ENCODE measurements around the gene SPATC1L.
"Not testable (repeated sequence)": the region's sequence is repeated elsewhere in the genome, so short reads cannot be mapped to it uniquely, and the experiment has no call there.

Gene SPATC1L

GRCh38 chr21:46173573-46173972 lies 10.7 kb downstream of the SPATC1L start:
- no peak overlapping the region for H3K27ac ChIP-seq
- no peak for TF ChIP-seq CTCF (conservative IDR thresholded peaks at IDR 0.05)

GRCh38 chr21:46172863-46173528 lies 11.3 kb downstream of the SPATC1L start:
- no peak for TF ChIP-seq CTCF (conservative IDR thresholded peaks at IDR 0.05)
- H3K27ac ChIP-seq: no peak overlapping the region

- TF ChIP-seq CTCF (conservative IDR thresholded peaks at IDR 0.05): no peak
- H3K27ac ChIP-seq: no peak overlapping the region
These were observed 12.0 kb downstream of the SPATC1L start for GRCh38 chr21:46171996-46172862.

GRCh38 chr21:46171585-46171984 lies 12.7 kb downstream of the SPATC1L start:
- TF ChIP-seq CTCF (conservative IDR thresholded peaks at IDR 0.05): no peak
- H3K27ac ChIP-seq: no peak overlapping the region

GRCh38 chr21:46170436-46171193 lies 13.6 kb downstream of the SPATC1L start:
- not testable (repeated sequence) for H3K27ac ChIP-seq

- H3K27ac ChIP-seq: no peak overlapping the region
- TF ChIP-seq CTCF (conservative IDR thresholded peaks at IDR 0.05): no peak
These were observed 15.4 kb downstream of the SPATC1L start for GRCh38 chr21:46168659-46169386.

GRCh38 chr21:46168238-46168637 lies 16.0 kb downstream of the SPATC1L start:
- no peak overlapping the region for H3K27ac ChIP-seq
- no peak for TF ChIP-seq CTCF (conservative IDR thresholded peaks at IDR 0.05)
